Measurements from ENCODE around the gene MTHFD1L. TPM values are rescaled to one million over a fixed set of nuclear protein-coding genes. Genes with fewer than 3 reads are reported as not detected.

MTHFD1L gene
- 41.7 and 45.5 TPM in 2 replicates for total RNA-seq

GRCh38 chr6:150865406-150866146, at the start of gene MTHFD1L:
TSS of gene MTHFD1L (plus strand) at chr6:150865702. CDS start at chr6:150865823, 121 bp downstream.

Data from smooth muscle cell of trachea (primary cell).